HepG2 (cell line): ENCODE measurements around the gene LLGL2. TPM values are rescaled to one million over a fixed set of nuclear protein-coding genes. Genes with fewer than 3 reads are reported as not detected.

Source experiments
- HNF4A ChIP-seq: sonication (generic); formaldehyde crosslinking; IDR thresholded peaks from 2 replicates; pipeline ENCODE4 v1.4.0; 2020; ENCODE audit warnings: missing genetic modification reagents
- JDP2 ChIP-seq: sonication (generic); formaldehyde crosslinking; IDR thresholded peaks from 2 replicates; pipeline ENCODE4 v1.8.1; 2022; ENCODE audit warnings: missing genetic modification reagents, borderline replicate concordance
- MYNN ChIP-seq: sonication (generic); formaldehyde crosslinking; IDR thresholded peaks from 2 replicates; pipeline ENCODE4 v1.4.0; 2020; ENCODE audit warnings: mild to moderate bottlenecking, low read depth, missing genetic modification reagents
- NFIC ChIP-seq: IDR thresholded peaks from 2 replicates; pipeline ENCODE4 v1.6.1; 2012; ENCODE audit warnings: mild to moderate bottlenecking, low read length, inconsistent platforms
- NFKB2 ChIP-seq: sonication (generic); formaldehyde crosslinking; IDR thresholded peaks from 2 replicates; pipeline ENCODE4 v1.4.0; 2020; ENCODE audit warnings: missing genetic modification reagents, borderline replicate concordance
- NFYB ChIP-seq: sonication (generic); formaldehyde crosslinking; IDR thresholded peaks from 2 replicates; pipeline ENCODE4 v1.4.0; 2020; ENCODE audit warnings: missing genetic modification reagents
- POLR2G ChIP-seq: fragments of 200-400 bp; formaldehyde crosslinking; IDR thresholded peaks from 2 replicates; pipeline ENCODE4 v1.6.1; 2018; ENCODE audit warnings: mild to moderate bottlenecking, low read depth, low read length, moderate library complexity
- SATB2 ChIP-seq: sonication (generic); formaldehyde crosslinking; IDR thresholded peaks from 2 replicates; pipeline ENCODE4 v1.5.0; 2020; ENCODE audit warnings: missing genetic modification reagents
- ZFX ChIP-seq: sonication (generic); formaldehyde crosslinking; IDR thresholded peaks from 2 replicates; pipeline ENCODE4 v1.4.0; 2020; ENCODE audit warnings: mild to moderate bottlenecking, low read depth, missing genetic modification reagents, moderate library complexity
- ZNF30 ChIP-seq: sonication (generic); formaldehyde crosslinking; IDR thresholded peaks from 2 replicates; pipeline ENCODE4 v1.5.0; 2020; ENCODE audit warnings: mild to moderate bottlenecking, missing genetic modification reagents
- ZNF431 ChIP-seq: sonication (generic); formaldehyde crosslinking; IDR thresholded peaks from 2 replicates; pipeline ENCODE4 v1.9.0; 2022; ENCODE audit warnings: missing genetic modification reagents, low read depth, mild to moderate bottlenecking, borderline replicate concordance
- ZSCAN12 ChIP-seq: sonication (generic); formaldehyde crosslinking; IDR thresholded peaks from 2 replicates; pipeline ENCODE4 v1.9.0; 2021; ENCODE audit warnings: mild to moderate bottlenecking, missing genetic modification reagents
- ZZZ3 ChIP-seq: sonication (generic); formaldehyde crosslinking; IDR thresholded peaks from 2 replicates; pipeline ENCODE4 v1.4.0; 2020; ENCODE audit warnings: missing genetic modification reagents, mild to moderate bottlenecking, borderline replicate concordance
- polyA plus RNA-seq, 8 experiments: library from polyadenylated mRNA; depleted of rRNA in 3 of 8; stranded (reverse) in 7 of 8; unstranded in 1 of 8; fragments of >200 nt; fragmentation: Illumina TruSeq in 4 of 8; extraction: Trizol in 4 of 8; gene quantifications; 2 replicates each; pipeline versions ENCODE4 v1.2.1 to v1.2.3, GENCODE V29; 2011 to 2016; ENCODE audit warnings: low read depth in 4 of 8, missing spikeins in 1 of 8, mixed read lengths in 1 of 8; ENCODE audit not compliant: insufficient read depth in 1 of 8
- total RNA-seq, 5 experiments: library from RNA; depleted of rRNA; stranded (reverse); fragments of >200 nt; fragmentation: Illumina TruSeq; extraction: Trizol; gene quantifications; 2 replicates each; pipeline ENCODE4 v1.2.3, GENCODE V29; 2016; ENCODE audit warnings: low read depth in 1 of 5
- TF ChIP-seq, protein P1 (sequence below): sonication (generic); formaldehyde crosslinking; IDR thresholded peaks from 2 replicates; pipeline ENCODE4 v1.5.1; 2020; ENCODE audit warnings: mild to moderate bottlenecking, missing genetic modification reagents, moderate library complexity
- TF ChIP-seq, protein P2 (sequence below): sonication (generic); formaldehyde crosslinking; IDR thresholded peaks from 2 replicates; pipeline ENCODE4 v1.8.1; 2023; ENCODE audit warnings: mild to moderate bottlenecking, moderate library complexity, missing genetic modification reagents
- TF ChIP-seq, protein P3 (sequence below): sonication (generic); formaldehyde crosslinking; IDR thresholded peaks from 2 replicates; pipeline ENCODE4 v1.5.0; 2020; ENCODE audit warnings: mild to moderate bottlenecking, missing genetic modification reagents, borderline replicate concordance
- TF ChIP-seq, protein P4 (sequence below): sonication (generic); formaldehyde crosslinking; IDR thresholded peaks from 2 replicates; pipeline ENCODE4 v1.5.1; 2020; ENCODE audit warnings: missing genetic modification reagents, mild to moderate bottlenecking, borderline replicate concordance
- TF ChIP-seq, protein P5 (sequence below), 2 experiments: fragments of 450-650 bp in 1 of 2; sonication (generic) in 1 of 2; formaldehyde crosslinking; IDR thresholded peaks; 2 replicates each; pipeline versions ENCODE4 v1.5.0 to v1.8.0; 2020 to 2022; ENCODE audit warnings: mild to moderate bottlenecking in 1 of 2, missing genetic modification reagents in 1 of 2

LLGL2 gene
- total and polyA plus RNA-seq, 2 of the 13 experiments (the other 11 are each of a cell fraction or from before 2014, with no cell fraction given) = 83.0 to 86.7 TPM

DNA sequence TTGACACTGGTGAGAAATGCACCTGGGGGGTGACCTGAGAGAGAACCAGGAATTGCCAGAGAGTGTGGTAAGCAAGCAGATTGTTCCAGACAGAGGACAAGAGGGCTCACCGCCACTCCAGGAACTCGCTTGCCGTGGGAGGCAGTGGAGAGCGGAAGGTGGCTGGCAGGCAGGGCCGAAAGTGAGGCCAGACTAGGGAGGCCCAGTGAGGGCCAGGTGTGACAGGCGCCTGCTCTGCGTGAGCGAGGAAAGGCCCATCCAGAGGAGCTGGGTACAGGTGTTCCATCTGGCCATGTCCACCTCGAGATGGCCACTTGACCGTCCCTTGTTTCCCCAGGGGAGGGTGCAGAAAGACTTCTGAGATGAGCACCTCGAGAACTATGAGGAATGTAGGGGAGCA, 50.2 kb downstream of the LLGL2 start (continued):
- TF ChIP-seq, protein P1, sequence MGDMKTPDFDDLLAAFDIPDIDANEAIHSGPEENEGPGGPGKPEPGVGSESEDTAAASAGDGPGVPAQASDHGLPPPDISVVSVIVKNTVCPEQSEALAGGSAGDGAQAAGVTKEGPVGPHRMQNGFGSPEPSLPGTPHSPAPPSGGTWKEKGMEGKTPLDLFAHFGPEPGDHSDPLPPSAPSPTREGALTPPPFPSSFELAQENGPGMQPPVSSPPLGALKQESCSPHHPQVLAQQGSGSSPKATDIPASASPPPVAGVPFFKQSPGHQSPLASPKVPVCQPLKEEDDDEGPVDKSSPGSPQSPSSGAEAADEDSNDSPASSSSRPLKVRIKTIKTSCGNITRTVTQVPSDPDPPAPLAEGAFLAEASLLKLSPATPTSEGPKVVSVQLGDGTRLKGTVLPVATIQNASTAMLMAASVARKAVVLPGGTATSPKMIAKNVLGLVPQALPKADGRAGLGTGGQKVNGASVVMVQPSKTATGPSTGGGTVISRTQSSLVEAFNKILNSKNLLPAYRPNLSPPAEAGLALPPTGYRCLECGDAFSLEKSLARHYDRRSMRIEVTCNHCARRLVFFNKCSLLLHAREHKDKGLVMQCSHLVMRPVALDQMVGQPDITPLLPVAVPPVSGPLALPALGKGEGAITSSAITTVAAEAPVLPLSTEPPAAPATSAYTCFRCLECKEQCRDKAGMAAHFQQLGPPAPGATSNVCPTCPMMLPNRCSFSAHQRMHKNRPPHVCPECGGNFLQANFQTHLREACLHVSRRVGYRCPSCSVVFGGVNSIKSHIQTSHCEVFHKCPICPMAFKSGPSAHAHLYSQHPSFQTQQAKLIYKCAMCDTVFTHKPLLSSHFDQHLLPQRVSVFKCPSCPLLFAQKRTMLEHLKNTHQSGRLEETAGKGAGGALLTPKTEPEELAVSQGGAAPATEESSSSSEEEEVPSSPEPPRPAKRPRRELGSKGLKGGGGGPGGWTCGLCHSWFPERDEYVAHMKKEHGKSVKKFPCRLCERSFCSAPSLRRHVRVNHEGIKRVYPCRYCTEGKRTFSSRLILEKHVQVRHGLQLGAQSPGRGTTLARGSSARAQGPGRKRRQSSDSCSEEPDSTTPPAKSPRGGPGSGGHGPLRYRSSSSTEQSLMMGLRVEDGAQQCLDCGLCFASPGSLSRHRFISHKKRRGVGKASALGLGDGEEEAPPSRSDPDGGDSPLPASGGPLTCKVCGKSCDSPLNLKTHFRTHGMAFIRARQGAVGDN = peak; percentile 33; the same call in 1 of the 2 replicates
- no peak for TF ChIP-seq JDP2 (CRISPR knock-in tag)
- TF ChIP-seq, protein P2, sequence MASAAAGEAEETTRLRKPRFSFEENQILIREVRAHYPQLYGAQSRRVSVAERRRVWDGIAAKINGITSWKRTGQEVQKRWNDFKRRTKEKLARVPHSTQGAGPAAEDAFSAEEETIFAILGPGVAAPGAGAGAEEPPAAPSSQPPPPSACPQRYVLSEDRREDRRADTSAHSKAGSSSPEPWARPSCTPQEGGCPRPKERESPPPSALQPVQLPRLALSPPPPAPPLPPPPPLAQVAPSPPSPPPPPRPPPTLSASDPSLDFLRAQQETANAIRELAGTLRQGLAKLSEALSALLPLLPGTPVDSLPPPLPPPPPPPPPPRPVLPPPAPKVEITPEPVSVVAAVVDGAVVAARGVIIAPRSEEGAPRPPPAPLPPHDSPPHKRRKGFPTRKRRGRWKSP (CRISPR knock-in tag) = no peak
- no peak for TF ChIP-seq ZNF431 (CRISPR knock-in tag)
- TF ChIP-seq, protein P3, sequence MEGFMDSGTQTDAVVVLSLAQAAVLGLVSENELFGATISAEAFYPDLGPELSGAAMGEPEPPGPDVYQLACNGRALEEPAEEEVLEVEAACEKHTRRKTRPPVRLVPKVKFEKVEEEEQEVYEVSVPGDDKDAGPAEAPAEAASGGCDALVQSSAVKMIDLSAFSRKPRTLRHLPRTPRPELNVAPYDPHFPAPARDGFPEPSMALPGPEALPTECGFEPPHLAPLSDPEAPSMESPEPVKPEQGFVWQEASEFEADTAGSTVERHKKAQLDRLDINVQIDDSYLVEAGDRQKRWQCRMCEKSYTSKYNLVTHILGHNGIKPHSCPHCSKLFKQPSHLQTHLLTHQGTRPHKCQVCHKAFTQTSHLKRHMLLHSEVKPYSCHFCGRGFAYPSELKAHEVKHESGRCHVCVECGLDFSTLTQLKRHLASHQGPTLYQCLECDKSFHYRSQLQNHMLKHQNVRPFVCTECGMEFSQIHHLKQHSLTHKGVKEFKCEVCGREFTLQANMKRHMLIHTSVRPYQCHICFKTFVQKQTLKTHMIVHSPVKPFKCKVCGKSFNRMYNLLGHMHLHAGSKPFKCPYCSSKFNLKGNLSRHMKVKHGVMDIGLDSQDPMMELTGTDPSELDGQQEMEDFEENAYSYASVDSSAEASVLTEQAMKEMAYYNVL (CRISPR knock-in tag) = no peak
- no peak for TF ChIP-seq POLR2G
- TF ChIP-seq NFKB2 (CRISPR knock-in tag) = 0 out of 2 replicates have a peak, but pooled peaks have one; percentile 34
- 0 out of 2 replicates have a peak, but pooled peaks have one; percentile 15 for TF ChIP-seq ZFX (CRISPR knock-in tag)
- no peak for TF ChIP-seq NFIC
- TF ChIP-seq ZSCAN12 (CRISPR knock-in tag) = no peak
- TF ChIP-seq NFYB (CRISPR knock-in tag) = no peak
- TF ChIP-seq, protein P4, sequence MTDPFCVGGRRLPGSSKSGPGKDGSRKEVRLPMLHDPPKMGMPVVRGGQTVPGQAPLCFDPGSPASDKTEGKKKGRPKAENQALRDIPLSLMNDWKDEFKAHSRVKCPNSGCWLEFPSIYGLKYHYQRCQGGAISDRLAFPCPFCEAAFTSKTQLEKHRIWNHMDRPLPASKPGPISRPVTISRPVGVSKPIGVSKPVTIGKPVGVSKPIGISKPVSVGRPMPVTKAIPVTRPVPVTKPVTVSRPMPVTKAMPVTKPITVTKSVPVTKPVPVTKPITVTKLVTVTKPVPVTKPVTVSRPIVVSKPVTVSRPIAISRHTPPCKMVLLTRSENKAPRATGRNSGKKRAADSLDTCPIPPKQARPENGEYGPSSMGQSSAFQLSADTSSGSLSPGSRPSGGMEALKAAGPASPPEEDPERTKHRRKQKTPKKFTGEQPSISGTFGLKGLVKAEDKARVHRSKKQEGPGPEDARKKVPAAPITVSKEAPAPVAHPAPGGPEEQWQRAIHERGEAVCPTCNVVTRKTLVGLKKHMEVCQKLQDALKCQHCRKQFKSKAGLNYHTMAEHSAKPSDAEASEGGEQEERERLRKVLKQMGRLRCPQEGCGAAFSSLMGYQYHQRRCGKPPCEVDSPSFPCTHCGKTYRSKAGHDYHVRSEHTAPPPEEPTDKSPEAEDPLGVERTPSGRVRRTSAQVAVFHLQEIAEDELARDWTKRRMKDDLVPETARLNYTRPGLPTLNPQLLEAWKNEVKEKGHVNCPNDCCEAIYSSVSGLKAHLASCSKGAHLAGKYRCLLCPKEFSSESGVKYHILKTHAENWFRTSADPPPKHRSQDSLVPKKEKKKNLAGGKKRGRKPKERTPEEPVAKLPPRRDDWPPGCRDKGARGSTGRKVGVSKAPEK (CRISPR knock-in tag) = no peak
- no peak for TF ChIP-seq MYNN (CRISPR knock-in tag)
- TF ChIP-seq ZNF30 (CRISPR knock-in tag) = no peak
- TF ChIP-seq, protein P5, sequence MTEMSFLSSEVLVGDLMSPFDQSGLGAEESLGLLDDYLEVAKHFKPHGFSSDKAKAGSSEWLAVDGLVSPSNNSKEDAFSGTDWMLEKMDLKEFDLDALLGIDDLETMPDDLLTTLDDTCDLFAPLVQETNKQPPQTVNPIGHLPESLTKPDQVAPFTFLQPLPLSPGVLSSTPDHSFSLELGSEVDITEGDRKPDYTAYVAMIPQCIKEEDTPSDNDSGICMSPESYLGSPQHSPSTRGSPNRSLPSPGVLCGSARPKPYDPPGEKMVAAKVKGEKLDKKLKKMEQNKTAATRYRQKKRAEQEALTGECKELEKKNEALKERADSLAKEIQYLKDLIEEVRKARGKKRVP (CRISPR knock-in tag; IDR thresholded peaks at IDR 0.05) = no peak
- no peak for TF ChIP-seq SATB2
- no peak for TF ChIP-seq ZZZ3
- no peak for TF ChIP-seq HNF4A (CRISPR knock-in tag)
